Neural progenitor cell (in vitro differentiated cells): Measurements from ENCODE around the gene POU2AF2.

Experiments
- EZH2 ChIP-seq: fragments of 200-600 bp; sonication (generic); IDR thresholded peaks from 2 replicates; pipeline ENCODE4 v1.6.1; 2017; ENCODE audit warnings: antibody characterized with exemption, mild to moderate bottlenecking, moderate library complexity
- EZH2phosphoT487 ChIP-seq: fragments of 200-600 bp; sonication (generic); IDR thresholded peaks from 2 replicates; pipeline ENCODE4 v1.6.1; 2017; ENCODE audit warnings: antibody characterized with exemption
- TF ChIP-seq, protein P1 (sequence below): fragments of 200-600 bp; sonication (generic); IDR thresholded peaks from 2 replicates; pipeline ENCODE4 v1.5.1; 2017; ENCODE audit warnings: antibody characterized with exemption, mild to moderate bottlenecking

DNA sequence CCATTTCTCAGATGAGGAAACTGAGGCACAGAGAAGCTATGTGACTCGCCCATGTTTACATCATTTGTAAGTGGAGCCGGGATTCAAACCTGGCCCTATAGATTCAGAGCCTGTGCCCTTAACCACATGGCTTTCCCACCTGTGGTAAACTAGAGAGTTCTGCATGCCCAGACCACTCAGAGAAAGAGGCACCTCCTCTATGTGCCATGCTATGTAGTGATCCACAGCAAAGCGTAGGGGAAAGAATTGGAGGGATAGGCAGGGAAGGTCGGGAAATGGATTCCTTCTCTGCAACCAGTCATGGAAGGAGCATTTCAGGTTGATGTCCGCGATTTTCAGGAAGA lies 15.4 kb upstream of the POU2AF2 start:
- TF ChIP-seq EZH2phosphoT487: no peak
- TF ChIP-seq, protein P1, sequence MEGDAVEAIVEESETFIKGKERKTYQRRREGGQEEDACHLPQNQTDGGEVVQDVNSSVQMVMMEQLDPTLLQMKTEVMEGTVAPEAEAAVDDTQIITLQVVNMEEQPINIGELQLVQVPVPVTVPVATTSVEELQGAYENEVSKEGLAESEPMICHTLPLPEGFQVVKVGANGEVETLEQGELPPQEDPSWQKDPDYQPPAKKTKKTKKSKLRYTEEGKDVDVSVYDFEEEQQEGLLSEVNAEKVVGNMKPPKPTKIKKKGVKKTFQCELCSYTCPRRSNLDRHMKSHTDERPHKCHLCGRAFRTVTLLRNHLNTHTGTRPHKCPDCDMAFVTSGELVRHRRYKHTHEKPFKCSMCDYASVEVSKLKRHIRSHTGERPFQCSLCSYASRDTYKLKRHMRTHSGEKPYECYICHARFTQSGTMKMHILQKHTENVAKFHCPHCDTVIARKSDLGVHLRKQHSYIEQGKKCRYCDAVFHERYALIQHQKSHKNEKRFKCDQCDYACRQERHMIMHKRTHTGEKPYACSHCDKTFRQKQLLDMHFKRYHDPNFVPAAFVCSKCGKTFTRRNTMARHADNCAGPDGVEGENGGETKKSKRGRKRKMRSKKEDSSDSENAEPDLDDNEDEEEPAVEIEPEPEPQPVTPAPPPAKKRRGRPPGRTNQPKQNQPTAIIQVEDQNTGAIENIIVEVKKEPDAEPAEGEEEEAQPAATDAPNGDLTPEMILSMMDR: no peak
- TF ChIP-seq EZH2: no peak
